Osteoblast (primary cell): ENCODE measurements around the gene PDE1C. TPM values are rescaled to one million over a fixed set of nuclear protein-coding genes. Genes with fewer than 3 reads are reported as not detected.

ENCODE experiments used
- DNase-seq: peaks from one replicate; pipeline ENCODE4 v3.0.0; 2011; ENCODE audit warnings: low spot score, mixed read lengths; ENCODE audit not compliant: insufficient read length; ENCODE audit errors: missing footprints
- H2AFZ ChIP-seq: 2 replicates; pipeline ENCODE4 v1.6.0; 2011; ENCODE audit warnings: mild to moderate bottlenecking, low read length
- H3K27ac ChIP-seq: 2 replicates; pipeline ENCODE4 v1.5.1; 2011; ENCODE audit warnings: mild to moderate bottlenecking, low read depth, low read length, moderate library complexity
- H3K27me3 ChIP-seq: 2 replicates; pipeline ENCODE4 v1.6.0; 2012; ENCODE audit warnings: mild to moderate bottlenecking, control low read depth, inconsistent platforms, low read length, moderate library complexity; ENCODE audit not compliant: insufficient read depth
- H3K36me3 ChIP-seq: 2 replicates; pipeline ENCODE4 v1.5.1; 2011; ENCODE audit warnings: mild to moderate bottlenecking, low read length, control low read depth, moderate library complexity; ENCODE audit not compliant: insufficient read depth
- H3K4me1 ChIP-seq: 2 replicates; pipeline ENCODE4 v1.5.1; 2011; ENCODE audit warnings: mild to moderate bottlenecking, low read length, control low read depth, moderate library complexity; ENCODE audit not compliant: insufficient read depth
- H3K4me2 ChIP-seq: 2 replicates; pipeline ENCODE4 v1.6.0; 2011; ENCODE audit warnings: mild to moderate bottlenecking, low read length; ENCODE audit not compliant: insufficient read depth
- H3K4me3 ChIP-seq: fragments of 200-600 bp; sonication (generic); 3 replicates; pipeline ENCODE4 v1.5.1; 2012; ENCODE audit warnings: mild to moderate bottlenecking, low read length, inconsistent platforms; ENCODE audit not compliant: insufficient read depth
- H3K79me2 ChIP-seq: 2 replicates; pipeline ENCODE4 v1.6.0; 2012; ENCODE audit warnings: mild to moderate bottlenecking, low read length, control low read depth, inconsistent platforms; ENCODE audit not compliant: insufficient read depth
- H3K9me3 ChIP-seq: 2 replicates; pipeline ENCODE4 v1.5.1; 2011; ENCODE audit warnings: low read depth, low read length, control low read depth
- H4K20me1 ChIP-seq: 2 replicates; pipeline ENCODE4 v1.6.0; 2012; ENCODE audit warnings: mild to moderate bottlenecking, low read length, control low read depth; ENCODE audit not compliant: insufficient read depth
- total RNA-seq: library from RNA; depleted of rRNA; stranded (reverse); fragments of >200 nt; gene quantifications from 2 replicates; pipeline ENCODE4 v1.2.3, GENCODE V29; 2012
- TF ChIP-seq, protein P1 (sequence below): IDR thresholded peaks from 2 replicates; pipeline ENCODE4 v1.5.1; 2011; ENCODE audit warnings: mild to moderate bottlenecking, low read depth, low read length, moderate library complexity; ENCODE audit errors: extremely low read depth

PDE1C gene
- total RNA-seq, 1 donor, result 149 TPM

DNA sequence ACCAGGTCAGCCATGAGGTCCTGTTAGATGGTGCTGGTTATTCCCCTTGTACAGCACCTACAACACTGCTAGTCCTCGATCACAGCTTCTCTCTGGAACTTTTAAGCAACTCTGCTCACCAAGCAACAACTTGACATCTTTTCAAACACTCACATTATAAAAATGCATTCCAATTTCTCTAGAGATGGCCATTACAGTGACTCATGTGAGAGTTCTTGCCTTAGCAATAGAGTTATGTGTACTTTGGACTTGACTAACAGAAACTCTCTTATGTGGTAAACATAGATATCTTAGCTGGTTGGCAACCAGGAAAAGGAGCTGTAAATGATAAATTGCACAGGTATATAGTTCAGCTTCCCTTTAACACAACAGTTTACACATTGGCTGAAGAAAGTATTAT, 122.2 kb downstream of the PDE1C start:
- Histone ChIP-seq H3K4me1 (peaks cover 30% of the 10 kb centered on the region), H2AFZ (no peak overlapping the region), H3K4me2 (peak overlapping the region; percentile 66), H3K9me3 (peaks cover 3% of the 10 kb centered on the region), H3K79me2 (peaks cover 16% of the 10 kb centered on the region), H3K36me3 (no peaks in the 10 kb centered on the region), H4K20me1 (no peaks in the 10 kb centered on the region), H3K27me3 (no peaks in the 10 kb centered on the region), H3K4me3 (peak overlapping the region; percentile 6), H3K27ac (peak overlapping the region; percentile 92)
- TF ChIP-seq, protein P1, sequence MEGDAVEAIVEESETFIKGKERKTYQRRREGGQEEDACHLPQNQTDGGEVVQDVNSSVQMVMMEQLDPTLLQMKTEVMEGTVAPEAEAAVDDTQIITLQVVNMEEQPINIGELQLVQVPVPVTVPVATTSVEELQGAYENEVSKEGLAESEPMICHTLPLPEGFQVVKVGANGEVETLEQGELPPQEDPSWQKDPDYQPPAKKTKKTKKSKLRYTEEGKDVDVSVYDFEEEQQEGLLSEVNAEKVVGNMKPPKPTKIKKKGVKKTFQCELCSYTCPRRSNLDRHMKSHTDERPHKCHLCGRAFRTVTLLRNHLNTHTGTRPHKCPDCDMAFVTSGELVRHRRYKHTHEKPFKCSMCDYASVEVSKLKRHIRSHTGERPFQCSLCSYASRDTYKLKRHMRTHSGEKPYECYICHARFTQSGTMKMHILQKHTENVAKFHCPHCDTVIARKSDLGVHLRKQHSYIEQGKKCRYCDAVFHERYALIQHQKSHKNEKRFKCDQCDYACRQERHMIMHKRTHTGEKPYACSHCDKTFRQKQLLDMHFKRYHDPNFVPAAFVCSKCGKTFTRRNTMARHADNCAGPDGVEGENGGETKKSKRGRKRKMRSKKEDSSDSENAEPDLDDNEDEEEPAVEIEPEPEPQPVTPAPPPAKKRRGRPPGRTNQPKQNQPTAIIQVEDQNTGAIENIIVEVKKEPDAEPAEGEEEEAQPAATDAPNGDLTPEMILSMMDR, result no peak
- peak; percentile 71 for DNase-seq

DNA sequence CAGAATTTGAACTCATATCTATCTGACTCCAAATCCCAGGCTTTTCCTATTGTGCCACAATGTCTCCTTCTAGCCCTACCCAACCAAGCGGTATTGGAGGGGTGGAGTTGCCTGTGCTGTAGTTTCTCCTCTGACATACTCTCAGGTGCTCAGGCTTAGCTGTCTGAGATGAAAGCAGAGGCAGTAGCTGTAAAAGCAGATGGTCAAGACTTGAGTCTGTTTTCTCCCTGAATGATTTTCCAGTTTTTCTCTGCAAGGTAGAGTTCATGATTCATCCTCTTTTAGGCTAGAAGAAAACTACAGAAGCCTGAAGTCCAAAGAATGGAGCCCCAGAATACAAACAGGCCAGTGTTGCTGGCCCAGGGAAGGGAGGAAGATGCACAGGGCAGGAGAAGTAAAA, 130.0 kb downstream of the PDE1C start:
- Histone ChIP-seq H3K79me2 (peaks cover 34% of the 10 kb centered on the region), H3K27me3 (no peaks in the 10 kb centered on the region), H3K4me2 (no peak overlapping the region), H3K4me1 (peaks cover 43% of the 10 kb centered on the region), H3K36me3 (no peaks in the 10 kb centered on the region), H3K9me3 (no peaks in the 10 kb centered on the region), H3K4me3 (no peak overlapping the region), H3K27ac (peak overlapping the region; percentile 77), H4K20me1 (no peaks in the 10 kb centered on the region), H2AFZ (no peak overlapping the region)
- DNase-seq, result peak; percentile 57
- TF ChIP-seq, protein P1, result no peak

DNA sequence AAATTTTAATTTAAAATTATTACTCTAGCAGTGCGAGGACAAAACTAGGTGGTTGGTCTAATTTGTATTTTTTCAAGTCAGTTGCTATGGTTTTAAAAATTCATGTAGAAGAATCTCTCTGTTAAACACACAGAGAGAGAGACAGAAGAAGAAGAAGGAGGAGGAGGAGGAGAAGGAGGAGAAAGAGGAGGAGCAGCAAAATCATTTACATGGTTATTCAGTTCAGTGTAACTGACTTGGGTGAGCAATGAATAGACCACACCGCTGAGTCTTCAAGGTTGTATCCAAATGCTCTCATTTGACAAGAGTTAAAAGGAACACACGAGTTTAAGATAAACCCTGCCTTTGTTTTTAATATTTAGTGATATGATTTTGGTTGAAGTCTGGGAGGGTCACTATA, 131.1 kb downstream of the PDE1C start:
- no peak for DNase-seq
- Histone ChIP-seq H3K27ac (peak overlapping the region; percentile 77), H3K4me1 (peaks cover 52% of the 10 kb centered on the region), H3K36me3 (no peaks in the 10 kb centered on the region), H3K4me2 (peak overlapping the region; percentile 45), H3K4me3 (no peak overlapping the region), H2AFZ (no peak overlapping the region), H3K79me2 (peaks cover 34% of the 10 kb centered on the region), H3K9me3 (no peaks in the 10 kb centered on the region), H3K27me3 (no peaks in the 10 kb centered on the region), H4K20me1 (no peaks in the 10 kb centered on the region)
- TF ChIP-seq, protein P1, result no peak

DNA sequence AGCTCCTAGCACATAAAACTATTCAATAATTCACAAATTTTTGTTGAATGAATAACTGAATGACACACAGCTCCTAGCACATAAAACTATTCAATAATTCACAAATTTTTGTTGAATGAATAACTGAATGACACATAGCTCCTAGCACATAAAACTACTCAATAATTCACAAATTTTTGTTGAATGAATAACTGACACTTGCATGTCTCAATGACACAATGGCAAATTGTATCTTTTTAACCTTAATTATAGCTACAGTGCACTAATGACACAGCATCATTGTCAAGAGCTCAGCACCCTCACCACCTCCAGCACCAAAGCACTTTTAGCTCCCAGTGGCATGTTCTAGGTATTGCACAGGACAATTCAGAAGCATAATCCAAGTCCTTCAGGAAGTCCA, 131.6 kb downstream of the PDE1C start:
- Histone ChIP-seq H3K4me3 (no peak overlapping the region), H3K4me1 (peaks cover 52% of the 10 kb centered on the region), H3K79me2 (peaks cover 31% of the 10 kb centered on the region), H2AFZ (no peak overlapping the region), H4K20me1 (no peaks in the 10 kb centered on the region), H3K36me3 (no peaks in the 10 kb centered on the region), H3K27ac (peak overlapping the region; percentile 77), H3K27me3 (no peaks in the 10 kb centered on the region), H3K4me2 (peak overlapping the region; percentile 45), H3K9me3 (no peaks in the 10 kb centered on the region)
- DNase-seq, result no peak
- TF ChIP-seq, protein P1, result peak; percentile 41
